ENCODE measurements around the gene GALM.

GRCh38 chr2:38776531-38776930 lies 110.6 kb downstream of the GALM start:
- TF ChIP-seq POLR2AphosphoS5 (IDR thresholded peaks at IDR 0.05; ENCODE audit: low read depth, low read length) (no peak), SIN3A (IDR thresholded peaks at IDR 0.05; ENCODE audit: borderline replicate concordance, insufficient read depth, low read length) (no peak), REST (IDR thresholded peaks at IDR 0.05; ENCODE audit: insufficient read depth in 1 of 2, low read depth in 2 of 2, low read length in 2 of 2) (no peak), TAF1 (IDR thresholded peaks at IDR 0.05; ENCODE audit: borderline replicate concordance, insufficient read depth, low read length) (no peak), FOXP2 (optimal IDR thresholded peaks at IDR 0.05; ENCODE audit: borderline replicate concordance, extremely low read depth, extremely low read length, insufficient read depth) (no peak)

Data from PFSK-1 (cell line).